SH-SY5Y (cell line): ENCODE data around the gene LAIR2.

ENCODE experiments used
- GATA2 ChIP-seq: IDR thresholded peaks from 2 replicates; pipeline ENCODE4 v1.6.1; 2011; ENCODE audit warnings: mild to moderate bottlenecking, low read depth, low read length
- GATA3 ChIP-seq: IDR thresholded peaks from 2 replicates; pipeline ENCODE4 v1.6.1; 2011; ENCODE audit warnings: low read depth, mild to moderate bottlenecking, low read length, moderate library complexity

Gene LAIR2

GRCh38 chr19:54521022-54521859, 18.6 kb downstream of the LAIR2 start:
- no peak for TF ChIP-seq GATA3
- no peak for TF ChIP-seq GATA2

DNA sequence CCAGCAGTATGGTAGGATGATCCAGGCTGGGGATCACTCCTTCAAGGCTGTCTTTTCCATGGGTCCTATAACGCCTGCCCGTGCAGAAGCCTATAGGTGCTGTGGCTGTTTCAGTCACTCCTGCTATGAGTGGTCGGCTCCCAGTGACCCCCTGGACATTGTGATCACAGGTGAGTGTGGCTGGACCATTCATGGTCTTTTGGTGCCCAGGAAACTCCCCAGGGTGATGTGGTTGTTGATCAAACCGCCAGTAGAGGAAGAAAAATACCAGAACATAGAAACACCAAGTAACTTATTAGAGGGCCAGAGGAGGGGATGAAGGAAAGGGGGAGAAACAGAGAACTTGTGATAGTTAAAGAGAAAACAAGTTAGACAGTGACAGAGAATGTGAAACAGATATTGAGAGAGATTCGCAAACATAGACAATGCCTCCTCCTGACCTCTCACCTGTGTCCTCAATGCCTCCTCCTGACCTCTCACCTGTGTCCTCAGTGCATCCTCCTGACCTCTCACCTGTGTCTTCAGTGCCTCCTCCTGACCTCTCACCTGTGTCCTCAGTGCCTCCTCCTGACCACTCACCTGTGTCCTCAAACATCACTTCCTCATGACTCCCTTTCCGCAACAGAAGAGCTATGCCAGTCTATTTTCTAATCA, 19.4 kb downstream of the LAIR2 start:
- no peak for TF ChIP-seq GATA2
- TF ChIP-seq GATA3: no peak

DNA sequence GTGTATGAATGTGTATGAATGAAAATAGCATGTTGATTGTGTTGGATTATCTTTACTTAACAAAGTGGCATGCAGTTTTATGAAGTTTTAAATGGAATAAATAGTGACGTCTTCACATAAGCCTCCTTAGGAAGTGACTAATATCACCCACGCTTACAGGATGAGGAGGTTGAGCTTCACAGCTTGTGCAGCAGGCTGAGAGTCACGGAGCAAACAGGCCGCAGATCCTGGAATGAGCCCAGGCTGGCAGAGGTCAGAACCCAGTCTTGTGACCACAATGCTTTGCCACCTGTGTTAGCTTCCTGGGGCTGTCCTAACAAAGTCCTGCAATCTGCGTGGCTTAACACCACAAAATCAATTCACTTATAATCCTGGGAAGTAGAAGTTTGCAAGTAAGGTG, 20.8 kb downstream of the LAIR2 start:
- TF ChIP-seq GATA3 (no peak), GATA2 (no peak)

DNA sequence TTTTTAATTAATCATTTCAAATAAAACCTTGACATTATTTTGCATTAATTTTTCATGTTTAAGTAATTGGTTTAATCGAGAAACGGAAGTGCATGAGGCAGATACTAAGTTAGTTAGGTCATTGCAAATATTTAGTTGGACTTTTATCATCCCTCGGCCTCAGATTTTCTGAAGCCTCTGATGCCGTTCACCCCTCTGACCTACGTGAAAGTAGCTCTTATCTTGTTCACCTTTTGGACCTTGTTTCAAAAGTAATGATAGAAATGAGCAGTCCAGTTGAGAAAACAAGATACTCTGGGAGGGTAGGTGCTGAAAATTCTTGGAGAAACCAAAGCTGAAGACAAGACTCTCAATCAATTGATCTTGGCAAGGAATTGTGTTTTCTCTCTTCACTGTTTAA, 23.0 kb downstream of the LAIR2 start:
- TF ChIP-seq GATA2 (no peak), GATA3 (no peak)

GRCh38 chr19:54526972-54527371, 24.3 kb downstream of the LAIR2 start:
- no peak for TF ChIP-seq GATA3
- no peak for TF ChIP-seq GATA2

DNA sequence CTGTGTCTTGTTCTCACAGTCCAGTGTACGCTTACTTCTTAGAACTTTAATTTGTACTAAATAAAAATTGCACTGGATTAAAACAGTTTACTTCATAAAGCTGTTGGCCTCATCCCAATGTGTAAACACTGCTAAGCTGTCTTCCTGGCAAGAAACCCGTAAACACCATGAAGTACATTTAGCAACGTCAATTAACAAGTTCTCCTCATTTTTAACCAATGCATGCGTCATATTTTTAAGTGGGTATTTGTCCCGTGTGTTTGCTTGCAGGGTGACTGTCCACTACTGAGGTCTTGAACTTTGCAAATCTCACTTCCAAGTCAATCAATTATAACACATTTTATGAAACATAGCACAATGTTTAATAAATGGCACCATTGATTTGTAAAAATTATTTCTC, 28.2 kb downstream of the LAIR2 start:
- TF ChIP-seq GATA3 (no peak), GATA2 (no peak)

- no peak for TF ChIP-seq GATA3
- no peak for TF ChIP-seq GATA2
These were observed 29.9 kb downstream of the LAIR2 start for GRCh38 chr19:54532528-54532927.

DNA sequence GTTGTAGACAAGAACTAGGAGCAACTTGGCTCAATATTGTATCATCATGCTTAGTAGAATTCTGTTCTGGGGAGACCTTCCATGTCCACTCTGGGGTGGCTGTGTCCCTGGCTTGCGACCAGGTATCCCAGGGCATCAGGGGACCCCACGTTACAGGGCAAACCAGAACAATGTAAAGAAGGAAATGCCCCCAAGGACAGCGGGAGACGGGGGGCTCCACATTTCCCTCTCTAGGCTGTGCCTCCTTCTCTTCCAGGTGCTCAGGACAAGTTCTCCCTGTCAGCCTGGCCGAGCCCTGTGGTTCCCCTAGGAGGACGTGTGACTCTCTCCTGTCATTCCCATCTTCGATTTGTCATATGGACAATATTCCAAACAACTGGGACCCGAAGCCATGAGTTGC, 30.8 kb downstream of the LAIR2 start:
- no peak for TF ChIP-seq GATA2
- TF ChIP-seq GATA3: no peak

DNA sequence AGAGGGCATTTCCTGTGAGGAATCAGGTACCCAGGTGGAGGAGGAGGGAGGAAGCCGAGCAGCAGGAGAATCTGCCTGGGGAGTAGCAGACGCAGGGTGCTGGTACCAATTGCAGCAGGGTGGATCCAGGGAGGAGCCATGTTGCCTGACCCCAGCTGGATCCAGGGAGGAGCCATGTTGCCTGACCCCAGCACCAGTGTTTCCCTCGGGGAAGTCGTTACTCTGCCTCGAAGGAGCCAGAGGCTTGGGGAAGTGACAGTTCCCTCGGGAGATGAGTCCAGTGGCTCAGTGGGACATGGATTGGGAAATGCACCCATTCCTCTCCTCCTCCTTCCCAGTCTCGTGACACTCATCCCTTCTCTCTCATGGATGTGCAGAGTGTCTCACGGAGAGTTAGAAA, 31.5 kb downstream of the LAIR2 start:
- TF ChIP-seq GATA2: no peak
- TF ChIP-seq GATA3: no peak

- TF ChIP-seq GATA2: no peak
- TF ChIP-seq GATA3: no peak
These were observed 33.0 kb downstream of the LAIR2 start for GRCh38 chr19:54535601-54536000.

- TF ChIP-seq GATA2 (no peak), GATA3 (no peak)
These were observed 34.3 kb downstream of the LAIR2 start for GRCh38 chr19:54536956-54537355.

DNA sequence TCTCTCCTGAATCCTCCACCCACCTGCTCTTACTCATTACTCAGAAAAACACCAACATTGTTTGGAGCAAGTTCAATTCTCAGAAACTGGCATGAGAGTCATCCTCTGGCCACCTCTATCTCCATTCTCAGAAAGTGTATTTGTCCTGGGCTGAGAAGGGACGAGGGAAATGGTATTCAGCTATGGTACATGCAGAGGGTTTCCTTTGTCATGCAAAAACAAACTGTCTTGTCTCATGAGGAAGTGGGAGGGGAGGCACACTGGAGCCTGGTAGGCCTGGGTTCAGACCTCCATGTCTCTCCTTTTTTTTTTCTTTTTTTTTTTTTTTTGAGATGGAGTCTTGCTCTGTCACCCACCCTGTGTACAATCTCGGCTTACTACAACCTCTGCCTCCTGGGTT, 39.1 kb downstream of the LAIR2 start:
- TF ChIP-seq GATA3: no peak
- no peak for TF ChIP-seq GATA2

DNA sequence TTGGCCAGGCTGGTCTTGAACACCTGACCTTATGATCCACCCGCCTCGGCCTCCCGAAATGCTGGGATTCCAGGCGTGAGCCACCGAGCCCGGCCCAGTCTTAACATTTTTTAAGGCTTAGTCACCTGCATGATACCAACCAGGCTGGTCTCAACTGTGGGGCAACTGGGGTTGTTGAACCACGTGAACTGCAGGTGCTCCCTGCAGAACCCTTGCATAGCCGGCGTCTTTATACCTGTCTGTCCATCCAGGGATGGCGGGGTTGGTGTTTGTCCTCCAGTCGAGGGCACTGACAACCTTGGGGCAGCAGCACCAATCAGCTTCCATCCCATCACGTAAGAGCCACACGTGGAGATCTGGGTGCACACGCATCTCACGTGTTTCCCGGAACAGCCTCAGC, 46.2 kb downstream of the LAIR2 start:
- TF ChIP-seq GATA3 (no peak), GATA2 (no peak)

GRCh38 chr19:54549224-54549623, 46.6 kb downstream of the LAIR2 start:
- no peak for TF ChIP-seq GATA2
- no peak for TF ChIP-seq GATA3

DNA sequence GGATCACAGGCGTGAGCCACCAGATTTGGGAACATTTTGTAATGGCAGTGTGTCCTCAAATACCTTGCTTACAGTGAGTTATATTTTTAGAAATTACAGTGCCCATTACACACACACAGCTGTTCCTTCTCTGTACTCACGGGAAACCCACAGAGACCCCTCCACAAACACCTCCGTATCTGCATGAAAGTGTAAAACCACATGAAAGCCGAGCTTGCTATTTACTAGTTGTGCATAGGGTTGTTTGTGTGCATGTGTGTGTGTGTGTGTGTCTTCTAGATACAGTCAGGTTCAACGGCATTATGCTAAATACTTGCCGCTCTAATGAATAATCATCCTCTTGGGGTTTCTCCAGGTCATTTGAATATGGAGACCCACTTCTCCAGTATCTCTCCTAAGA, 48.7 kb downstream of the LAIR2 start:
- no peak for TF ChIP-seq GATA2
